Measurements from ENCODE around the gene CACNG4.

Gene CACNG4

DNA sequence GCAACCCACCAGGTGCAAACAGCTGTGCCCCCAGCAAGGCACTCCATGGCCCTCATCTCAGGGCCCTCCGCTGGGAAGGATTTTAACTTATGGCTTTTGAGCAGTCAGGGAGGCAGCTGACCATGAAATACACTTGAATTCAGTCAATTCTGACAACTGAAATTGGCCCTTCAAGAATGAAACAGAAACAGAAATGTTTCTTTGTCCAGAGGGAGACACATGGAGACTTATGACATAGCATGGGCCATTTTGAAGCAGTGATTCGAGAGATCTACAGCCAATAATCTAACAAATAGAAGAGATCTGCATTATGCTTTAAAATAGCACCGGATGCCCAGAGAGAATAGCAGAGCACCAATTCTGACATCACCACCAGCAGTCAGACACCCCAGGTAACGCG is 87.3 kb downstream of the CACNG4 start:
- DNase-seq = no peak
- Mint-ChIP-seq H3K9me3 (peaks cover 25% of the 10 kb centered on the region), H3K4me3 (no peak overlapping the region), H3K27me3 (no peaks in the 10 kb centered on the region), H3K36me3 (ENCODE audit: low read depth) (no peaks in the 10 kb centered on the region), H3K27ac (no peak overlapping the region), H3K4me1 (ENCODE audit: low read depth) (no peaks in the 10 kb centered on the region)

DNA sequence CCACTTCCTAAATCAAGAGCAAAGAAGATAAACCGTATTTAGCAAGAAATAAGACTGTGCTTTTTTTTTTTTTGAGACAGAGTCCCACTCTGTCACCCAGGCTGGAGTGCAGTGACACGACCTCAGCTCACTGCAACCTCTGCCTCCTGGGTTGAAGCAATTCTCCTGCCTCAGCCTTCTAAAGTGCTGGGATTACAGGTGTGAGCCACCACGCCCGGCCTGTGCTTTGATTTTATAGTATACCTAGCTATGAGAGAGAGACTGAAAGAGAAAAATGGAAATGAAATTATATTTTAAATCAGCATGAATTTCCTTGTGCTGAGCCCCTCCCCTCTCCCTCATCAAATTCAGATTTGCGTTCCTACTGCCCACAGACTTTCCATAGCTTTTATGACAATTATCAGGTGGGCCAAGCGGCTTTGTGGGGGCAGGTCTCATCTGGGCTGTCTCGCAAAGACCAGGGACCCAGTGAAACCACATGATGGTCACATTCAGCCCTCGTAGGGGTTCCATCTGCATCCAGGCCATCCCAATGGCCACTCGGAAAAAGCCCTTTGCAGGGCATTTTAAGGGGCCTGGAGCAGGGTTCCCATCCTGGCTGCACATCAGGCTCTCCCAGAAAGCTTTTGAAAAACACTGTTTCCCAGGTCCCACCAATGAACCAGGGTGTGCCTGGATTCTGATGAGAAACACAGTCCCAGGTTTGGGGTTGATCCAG is 88.4 kb downstream of the CACNG4 start:
- DNase-seq = no peak
- H3K27ac Mint-ChIP-seq = no peak overlapping the region
- H3K4me1 Mint-ChIP-seq (ENCODE audit: low read depth) = no peaks in the 10 kb centered on the region
- no peak overlapping the region for H3K4me3 Mint-ChIP-seq
- H3K27me3 Mint-ChIP-seq = no peaks in the 10 kb centered on the region
- peaks cover 19% of the 10 kb centered on the region for H3K9me3 Mint-ChIP-seq
- H3K36me3 Mint-ChIP-seq (ENCODE audit: low read depth) = no peaks in the 10 kb centered on the region

DNA sequence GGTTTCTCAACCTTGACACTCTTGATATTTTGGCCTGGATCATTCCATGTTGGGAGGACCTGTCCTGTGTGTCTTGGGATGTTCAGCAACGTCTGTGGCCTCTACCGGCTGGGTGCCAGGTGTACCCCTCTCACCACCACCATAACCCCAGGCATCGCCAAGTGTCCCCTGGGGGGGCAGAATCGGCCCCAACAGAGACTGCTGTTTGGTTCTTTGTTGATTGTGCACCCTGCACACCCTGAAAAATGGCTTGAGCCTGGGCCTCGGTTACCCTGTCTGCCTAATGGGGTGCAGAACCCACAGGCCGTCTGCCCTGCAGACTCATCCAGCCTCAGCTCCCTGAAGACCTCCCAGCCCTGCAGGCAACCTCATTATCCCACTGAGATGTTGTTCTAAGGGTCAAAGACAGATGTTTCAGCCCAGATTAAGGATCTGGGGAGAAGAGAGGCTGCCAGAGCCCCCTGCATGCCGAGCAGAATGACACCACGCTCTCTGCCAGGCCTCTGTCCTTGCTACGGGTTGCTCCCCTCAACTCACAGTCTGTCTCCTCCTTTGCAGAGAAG is 89.0 kb downstream of the CACNG4 start:
- H3K36me3 Mint-ChIP-seq (ENCODE audit: low read depth) = no peaks in the 10 kb centered on the region
- no peak overlapping the region for H3K27ac Mint-ChIP-seq
- no peaks in the 10 kb centered on the region for H3K27me3 Mint-ChIP-seq
- peaks cover 14% of the 10 kb centered on the region for H3K9me3 Mint-ChIP-seq
- H3K4me1 Mint-ChIP-seq (ENCODE audit: low read depth) = no peaks in the 10 kb centered on the region
- H3K4me3 Mint-ChIP-seq = no peak overlapping the region
- DNase-seq = peak; percentile 11

DNA sequence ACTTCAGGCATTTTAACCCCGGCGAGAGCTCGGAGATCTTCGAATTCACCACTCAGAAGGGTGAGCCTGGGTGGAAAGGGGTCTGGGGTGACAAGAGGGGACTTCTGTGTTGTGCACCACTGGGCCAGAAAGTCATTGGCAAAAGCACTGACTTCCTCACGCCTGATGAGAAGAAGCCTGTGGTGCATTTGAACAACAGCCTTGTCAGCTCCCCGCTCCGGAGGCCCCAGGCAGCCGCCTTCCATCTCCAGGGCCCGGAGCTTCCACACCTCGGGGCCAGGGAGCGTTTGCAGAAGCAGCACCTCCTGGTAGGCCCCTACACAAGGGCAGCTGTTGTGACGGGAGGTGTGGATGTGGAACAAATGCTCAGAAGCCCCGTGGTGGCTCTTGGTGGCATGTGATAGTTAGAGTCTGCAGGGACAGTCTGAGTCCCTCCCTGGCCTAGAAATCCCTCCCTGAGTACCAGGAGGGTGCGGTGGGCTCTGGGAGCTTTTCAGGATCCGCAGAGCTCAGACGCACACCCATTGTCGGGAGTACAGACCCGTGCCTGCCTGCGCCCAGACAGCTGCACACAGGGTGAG is 89.6 kb downstream of the CACNG4 start:
- no peaks in the 10 kb centered on the region for H3K27me3 Mint-ChIP-seq
- H3K4me1 Mint-ChIP-seq (ENCODE audit: low read depth) = no peaks in the 10 kb centered on the region
- peaks cover 8% of the 10 kb centered on the region for H3K9me3 Mint-ChIP-seq
- H3K36me3 Mint-ChIP-seq (ENCODE audit: low read depth) = no peaks in the 10 kb centered on the region
- H3K27ac Mint-ChIP-seq = no peak overlapping the region
- no peak overlapping the region for H3K4me3 Mint-ChIP-seq
- DNase-seq = peak; percentile 14

DNA sequence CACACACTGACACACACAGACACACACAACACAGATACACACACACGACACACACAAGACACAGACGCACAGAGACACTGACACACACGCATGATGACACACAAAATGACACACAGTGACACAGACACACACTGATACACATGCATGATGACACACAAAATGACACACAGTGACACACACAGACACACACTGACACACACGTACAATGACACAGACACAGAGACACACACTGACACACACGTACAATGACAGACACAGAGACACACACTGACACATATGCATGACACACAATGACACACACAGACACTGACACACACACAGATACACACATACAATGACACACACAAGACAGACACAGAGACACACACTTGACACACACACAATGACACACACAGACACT is 90.1 kb downstream of the CACNG4 start:
- no peaks in the 10 kb centered on the region for H3K27me3 Mint-ChIP-seq
- no peaks in the 10 kb centered on the region for H3K36me3 Mint-ChIP-seq (ENCODE audit: low read depth)
- no peak for DNase-seq
- H3K4me1 Mint-ChIP-seq (ENCODE audit: low read depth) = no peaks in the 10 kb centered on the region
- peaks cover 3% of the 10 kb centered on the region for H3K9me3 Mint-ChIP-seq
- H3K27ac Mint-ChIP-seq = no peak overlapping the region
- no peak overlapping the region for H3K4me3 Mint-ChIP-seq

DNA sequence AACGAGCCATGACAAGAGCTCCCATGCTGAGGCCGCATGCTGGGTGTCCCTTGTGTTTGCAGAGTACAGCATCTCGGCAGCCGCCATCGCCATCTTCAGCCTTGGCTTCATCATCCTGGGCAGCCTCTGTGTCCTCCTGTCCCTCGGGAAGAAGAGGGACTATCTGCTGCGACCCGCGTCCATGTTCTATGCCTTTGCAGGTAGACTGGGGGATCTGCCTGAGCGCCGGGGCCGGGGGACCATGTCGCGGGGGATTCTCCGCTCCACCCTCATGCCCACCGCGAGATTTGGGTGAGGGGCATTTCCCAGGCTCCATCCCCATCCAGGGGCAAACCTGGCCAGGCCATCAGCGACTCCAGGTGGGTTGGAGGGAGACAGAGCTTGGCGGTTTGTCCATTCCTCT is 90.5 kb downstream of the CACNG4 start:
- Mint-ChIP-seq H3K4me1 (ENCODE audit: low read depth) (no peaks in the 10 kb centered on the region), H3K36me3 (ENCODE audit: low read depth) (no peaks in the 10 kb centered on the region), H3K9me3 (no peaks in the 10 kb centered on the region), H3K4me3 (no peak overlapping the region), H3K27ac (no peak overlapping the region), H3K27me3 (no peaks in the 10 kb centered on the region)
- peak; percentile 13 for DNase-seq

DNA sequence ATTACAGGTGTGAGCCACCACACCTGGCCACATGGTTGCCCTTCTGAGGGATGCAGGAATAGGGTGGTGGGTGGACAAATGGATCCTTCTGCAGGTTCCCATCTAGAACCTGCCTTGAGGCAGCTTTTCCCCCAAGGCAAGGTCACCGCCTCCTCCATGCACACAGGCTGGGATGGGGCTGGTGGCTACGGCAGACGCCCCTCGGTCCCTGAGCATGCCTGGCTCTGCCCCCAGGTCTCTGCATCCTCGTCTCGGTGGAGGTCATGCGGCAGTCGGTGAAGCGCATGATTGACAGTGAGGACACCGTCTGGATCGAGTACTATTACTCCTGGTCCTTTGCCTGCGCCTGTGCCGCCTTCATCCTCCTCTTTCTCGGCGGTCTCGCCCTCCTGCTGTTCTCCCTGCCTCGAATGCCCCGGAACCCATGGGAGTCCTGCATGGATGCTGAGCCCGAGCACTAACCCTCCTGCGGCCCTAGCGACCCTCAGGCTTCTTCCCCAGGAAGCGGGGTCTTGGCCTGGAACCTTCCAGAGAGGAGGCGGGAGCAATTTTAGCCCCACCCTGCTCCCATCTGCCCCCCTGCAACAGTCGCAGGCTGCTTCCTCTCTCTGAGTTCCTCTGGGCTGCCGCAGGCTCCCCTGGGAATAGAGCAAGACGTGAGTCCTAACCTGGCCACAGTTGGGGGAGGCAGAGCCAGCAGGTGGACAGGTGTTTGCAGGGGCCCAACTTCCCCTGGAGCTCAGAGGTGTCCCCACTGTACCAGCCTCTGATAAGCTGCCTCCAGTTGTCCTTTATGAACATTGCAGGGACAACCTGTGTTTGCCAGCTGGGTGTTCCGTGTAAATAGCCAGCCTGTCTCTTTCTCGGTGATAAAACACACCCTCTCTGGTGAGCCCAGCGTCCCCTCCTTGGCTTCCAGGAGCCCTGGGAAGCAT is 91.6 kb downstream of the CACNG4 start:
- H3K4me1 Mint-ChIP-seq (ENCODE audit: low read depth) = no peaks in the 10 kb centered on the region
- H3K27me3 Mint-ChIP-seq = no peaks in the 10 kb centered on the region
- no peaks in the 10 kb centered on the region for H3K9me3 Mint-ChIP-seq
- H3K4me3 Mint-ChIP-seq = no peak overlapping the region
- peaks cover 3% of the 10 kb centered on the region for H3K36me3 Mint-ChIP-seq (ENCODE audit: low read depth)
- no peak overlapping the region for H3K27ac Mint-ChIP-seq
- DNase-seq = peak; percentile 11

DNA sequence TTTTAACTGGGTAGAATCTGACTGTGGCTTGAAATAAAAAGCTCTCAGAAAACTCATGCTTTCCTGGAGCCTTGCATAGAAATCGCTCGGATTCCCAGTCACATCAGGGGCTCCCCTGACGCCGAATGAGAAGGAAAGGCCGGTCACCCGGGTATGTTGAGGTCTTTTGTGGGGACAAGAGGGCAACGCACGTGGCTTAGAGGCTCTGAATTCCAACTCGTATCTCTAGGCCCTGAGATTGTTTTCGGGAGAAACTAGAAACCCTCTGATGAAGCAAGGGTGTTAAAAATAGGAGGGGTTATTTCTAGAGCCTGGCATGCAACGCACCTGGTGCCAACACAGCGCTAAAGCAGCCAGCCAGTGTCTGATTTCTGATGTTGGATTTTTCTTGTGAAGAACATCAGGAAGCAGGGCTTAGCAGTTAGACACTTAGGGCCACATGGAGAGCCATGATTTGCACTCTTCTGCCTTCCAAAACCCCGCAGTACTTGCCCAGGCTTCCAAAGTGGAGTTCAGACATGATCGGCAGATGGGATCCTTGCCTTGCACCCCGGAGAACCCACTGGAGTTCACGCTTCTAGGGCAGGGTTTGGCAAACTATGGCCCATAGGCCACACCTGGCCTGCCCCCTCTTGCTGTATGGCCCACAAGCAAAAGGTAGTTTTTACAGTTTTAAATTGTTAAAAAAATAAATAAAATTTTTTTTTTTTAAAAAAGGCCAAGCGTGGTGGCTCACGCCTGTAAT is 92.4 kb downstream of the CACNG4 start:
- Mint-ChIP-seq H3K36me3 (ENCODE audit: low read depth) (peaks cover 3% of the 10 kb centered on the region), H3K4me1 (ENCODE audit: low read depth) (no peaks in the 10 kb centered on the region), H3K27ac (no peak overlapping the region), H3K27me3 (no peaks in the 10 kb centered on the region), H3K9me3 (no peaks in the 10 kb centered on the region), H3K4me3 (no peak overlapping the region)
- DNase-seq = no peak

DNA sequence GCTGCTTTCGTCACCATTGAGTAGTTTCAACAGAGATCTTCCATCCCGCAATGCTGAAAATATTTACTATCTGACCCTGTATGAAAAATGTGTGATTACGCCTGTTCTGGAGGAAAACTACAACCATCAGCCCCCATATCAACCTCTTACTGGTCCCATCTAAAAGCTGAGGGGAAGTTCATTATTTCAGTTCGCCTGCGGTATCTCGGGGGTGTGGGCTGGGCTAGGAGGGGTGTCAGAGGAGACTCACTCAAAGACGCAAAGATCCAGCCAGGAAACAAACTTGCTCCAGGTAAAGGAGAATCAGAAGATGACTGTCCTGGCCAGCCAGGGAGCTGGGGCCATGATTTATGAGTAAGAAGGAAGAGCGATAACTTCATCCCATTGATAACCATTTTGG is 93.5 kb downstream of the CACNG4 start:
- no peak overlapping the region for H3K4me3 Mint-ChIP-seq
- no peaks in the 10 kb centered on the region for H3K27me3 Mint-ChIP-seq
- no peaks in the 10 kb centered on the region for H3K9me3 Mint-ChIP-seq
- no peak overlapping the region for H3K27ac Mint-ChIP-seq
- DNase-seq = no peak
- peaks cover 3% of the 10 kb centered on the region for H3K36me3 Mint-ChIP-seq (ENCODE audit: low read depth)
- no peaks in the 10 kb centered on the region for H3K4me1 Mint-ChIP-seq (ENCODE audit: low read depth)

DNA sequence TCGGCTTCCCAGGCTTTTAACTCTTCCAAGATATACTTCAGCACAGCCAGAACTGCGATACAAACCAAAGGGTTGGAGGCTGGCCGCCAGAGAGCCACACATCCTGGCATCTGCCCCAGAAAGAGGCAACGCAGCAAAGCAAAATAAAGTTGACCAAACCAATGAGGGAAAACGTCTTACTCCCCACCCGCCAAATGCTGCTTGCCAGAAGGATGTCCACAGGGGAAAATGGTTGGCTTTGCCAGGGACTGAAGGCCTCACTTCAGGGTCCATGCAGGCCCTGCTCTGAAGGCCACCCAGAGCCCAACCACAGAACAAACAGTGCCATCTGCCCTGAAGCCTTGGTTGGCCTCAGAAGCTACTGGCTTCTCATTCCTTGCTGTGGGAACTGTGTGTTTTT is 94.9 kb downstream of the CACNG4 start:
- Mint-ChIP-seq H3K27me3 (no peaks in the 10 kb centered on the region), H3K36me3 (ENCODE audit: low read depth) (peaks cover 3% of the 10 kb centered on the region), H3K4me3 (no peak overlapping the region), H3K9me3 (no peaks in the 10 kb centered on the region), H3K4me1 (ENCODE audit: low read depth) (no peaks in the 10 kb centered on the region), H3K27ac (no peak overlapping the region)
- DNase-seq = no peak

DNA sequence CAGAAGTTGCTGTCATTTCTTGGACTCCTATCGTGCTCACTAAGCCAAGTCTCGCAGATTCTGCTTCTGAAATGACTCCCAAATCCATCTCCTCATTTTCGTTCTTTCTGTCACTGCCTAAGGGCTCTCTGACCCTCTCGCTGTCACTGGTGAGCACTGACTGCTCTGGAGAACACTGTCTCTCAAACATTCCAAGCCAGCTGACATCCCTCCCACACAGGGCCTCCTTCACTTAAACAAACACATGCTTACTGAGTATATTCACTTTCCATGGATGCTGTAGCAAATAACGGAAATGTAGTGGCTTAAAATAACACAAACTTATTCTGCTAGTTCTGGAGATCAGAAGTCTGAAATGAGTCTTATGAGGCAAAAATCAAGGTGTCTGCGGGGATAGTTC is 98.6 kb downstream of the CACNG4 start:
- H3K36me3 Mint-ChIP-seq (ENCODE audit: low read depth) = peaks cover 3% of the 10 kb centered on the region
- H3K27ac Mint-ChIP-seq = no peak overlapping the region
- H3K9me3 Mint-ChIP-seq = no peaks in the 10 kb centered on the region
- H3K27me3 Mint-ChIP-seq = no peaks in the 10 kb centered on the region
- no peaks in the 10 kb centered on the region for H3K4me1 Mint-ChIP-seq (ENCODE audit: low read depth)
- H3K4me3 Mint-ChIP-seq = no peak overlapping the region
- DNase-seq = no peak

DNA sequence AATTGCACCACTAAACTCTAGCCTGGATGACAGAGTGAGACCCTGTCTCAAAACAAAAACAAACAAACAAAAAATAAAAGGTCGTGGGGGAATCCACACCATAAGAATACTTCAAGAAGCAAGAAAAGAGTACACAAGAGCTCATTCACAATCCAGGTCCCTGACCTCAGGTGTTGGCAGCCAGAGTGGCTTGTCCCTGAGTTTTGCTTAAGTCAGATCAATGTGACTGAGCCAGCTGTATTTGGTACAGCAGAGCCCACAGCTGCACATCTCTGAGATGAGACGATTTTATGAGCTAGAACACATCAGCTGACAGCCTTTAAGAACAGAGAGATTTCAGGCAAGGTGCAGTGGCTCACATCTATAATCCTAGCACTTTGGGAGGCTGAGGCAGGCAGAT is 102.2 kb downstream of the CACNG4 start:
- Mint-ChIP-seq H3K27ac (no peak overlapping the region), H3K27me3 (no peaks in the 10 kb centered on the region), H3K4me3 (no peak overlapping the region), H3K4me1 (ENCODE audit: low read depth) (no peaks in the 10 kb centered on the region), H3K9me3 (no peaks in the 10 kb centered on the region), H3K36me3 (ENCODE audit: low read depth) (peaks cover 8% of the 10 kb centered on the region)
- DNase-seq = no peak

DNA sequence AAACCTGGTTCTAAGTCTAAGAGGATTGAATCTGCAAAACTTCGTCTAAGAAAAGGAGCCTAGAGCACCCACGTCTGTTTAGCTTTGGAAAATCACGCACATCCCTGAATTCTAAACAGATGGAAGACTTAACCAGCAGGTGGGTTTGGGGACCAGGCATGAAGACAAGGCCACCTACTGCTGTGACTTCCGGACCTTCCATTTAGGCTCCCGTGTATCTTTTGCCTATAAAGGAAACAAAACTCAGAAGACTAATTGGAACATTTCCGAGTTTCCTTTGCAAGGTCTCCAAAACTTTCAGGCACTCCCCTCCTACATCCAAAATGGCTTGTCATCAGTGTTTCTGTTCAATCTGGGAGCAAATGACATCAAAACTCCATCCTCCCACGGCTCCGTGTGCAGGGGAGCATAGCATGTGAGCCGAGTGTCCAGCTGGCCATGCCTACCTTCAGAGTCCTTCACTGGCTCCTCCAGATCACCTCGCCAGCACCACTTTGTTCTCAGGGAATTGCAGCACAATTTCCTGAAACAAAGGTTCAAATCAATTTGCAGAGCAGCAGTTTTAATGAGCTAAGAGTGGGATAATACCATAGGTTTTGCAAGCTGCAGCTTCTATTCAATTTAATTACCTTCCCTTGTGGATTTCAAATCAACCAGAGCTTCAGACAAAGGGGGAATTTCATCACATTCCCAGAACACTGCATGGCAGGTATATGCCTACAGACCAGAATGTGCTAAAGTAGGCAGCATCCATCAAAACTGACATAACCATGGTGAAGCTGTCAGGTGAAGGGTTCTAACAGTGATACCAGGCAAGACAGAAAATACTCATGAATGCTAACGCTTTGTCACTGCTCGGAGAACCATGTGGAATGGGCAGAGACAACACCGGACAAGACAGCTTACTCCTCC is 103.3 kb downstream of the CACNG4 start:
- Mint-ChIP-seq H3K27ac (no peak overlapping the region), H3K36me3 (ENCODE audit: low read depth) (peaks cover 17% of the 10 kb centered on the region), H3K4me3 (no peak overlapping the region), H3K27me3 (no peaks in the 10 kb centered on the region), H3K9me3 (no peaks in the 10 kb centered on the region), H3K4me1 (ENCODE audit: low read depth) (no peaks in the 10 kb centered on the region)
- DNase-seq = no peak
